NB4 (cell line): ENCODE results near the gene TSPAN5.

Experiments used
- MYC ChIP-seq: IDR thresholded peaks from 2 replicates; pipeline ENCODE4 v1.6.1; 2011; ENCODE audit warnings: low read depth, low read length
- POLR2A ChIP-seq: IDR thresholded peaks from 2 replicates; pipeline ENCODE4 v1.6.1; 2011; ENCODE audit warnings: mild to moderate bottlenecking; ENCODE audit not compliant: insufficient read length; ENCODE audit errors: extremely low read depth
- TF ChIP-seq, protein P1 (sequence below): IDR thresholded peaks from one replicate; pipeline ENCODE4 v1.5.1; 2012; ENCODE audit warnings: low read depth, low read length

DNA sequence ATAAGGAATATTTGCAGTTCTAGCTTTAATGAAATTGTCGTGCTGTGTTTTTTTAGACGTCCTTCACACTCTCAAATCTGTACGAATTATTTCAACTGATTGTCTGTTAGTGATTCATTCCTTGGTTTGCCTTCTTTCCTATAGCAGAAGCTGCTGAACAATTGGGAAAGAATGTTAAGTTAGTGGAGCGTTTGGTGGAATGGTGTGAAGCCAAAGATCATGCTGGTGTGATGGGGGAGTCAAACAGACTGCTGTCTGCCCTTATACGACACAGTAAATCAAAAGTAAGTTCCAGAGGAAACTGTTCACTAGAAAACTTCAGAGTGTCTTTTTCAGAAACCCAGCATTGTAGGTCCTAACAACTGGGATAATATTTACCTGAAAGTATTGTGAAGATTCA, 237.3 kb downstream of the TSPAN5 start:
- TF ChIP-seq, protein P1, sequence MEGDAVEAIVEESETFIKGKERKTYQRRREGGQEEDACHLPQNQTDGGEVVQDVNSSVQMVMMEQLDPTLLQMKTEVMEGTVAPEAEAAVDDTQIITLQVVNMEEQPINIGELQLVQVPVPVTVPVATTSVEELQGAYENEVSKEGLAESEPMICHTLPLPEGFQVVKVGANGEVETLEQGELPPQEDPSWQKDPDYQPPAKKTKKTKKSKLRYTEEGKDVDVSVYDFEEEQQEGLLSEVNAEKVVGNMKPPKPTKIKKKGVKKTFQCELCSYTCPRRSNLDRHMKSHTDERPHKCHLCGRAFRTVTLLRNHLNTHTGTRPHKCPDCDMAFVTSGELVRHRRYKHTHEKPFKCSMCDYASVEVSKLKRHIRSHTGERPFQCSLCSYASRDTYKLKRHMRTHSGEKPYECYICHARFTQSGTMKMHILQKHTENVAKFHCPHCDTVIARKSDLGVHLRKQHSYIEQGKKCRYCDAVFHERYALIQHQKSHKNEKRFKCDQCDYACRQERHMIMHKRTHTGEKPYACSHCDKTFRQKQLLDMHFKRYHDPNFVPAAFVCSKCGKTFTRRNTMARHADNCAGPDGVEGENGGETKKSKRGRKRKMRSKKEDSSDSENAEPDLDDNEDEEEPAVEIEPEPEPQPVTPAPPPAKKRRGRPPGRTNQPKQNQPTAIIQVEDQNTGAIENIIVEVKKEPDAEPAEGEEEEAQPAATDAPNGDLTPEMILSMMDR: no peak
- TF ChIP-seq POLR2A: no peak
- TF ChIP-seq MYC: no peak
